Memory B cell (primary cell): ENCODE measurements around the gene ITPRIPL2.

Experiments
- ATAC-seq: fragments of 150-1000 bp; cut with Tn5 transposase; 2 replicates; pipeline ENCODE4 v1.10.0; 2021; ENCODE audit warnings: low read depth, mild to moderate bottlenecking, moderate library complexity
- DNase-seq, 2 donors: peaks; one replicate each; pipeline ENCODE4 v3.0.0; 2022; ENCODE audit warnings: low spot score in 2 of 2
- H3K27ac Mint-ChIP-seq: one replicate; pipeline ENCODE4 v1.8.0; 2022; ENCODE audit warnings: mild to moderate bottlenecking, moderate library complexity, mixed read lengths
- H3K27me3 Mint-ChIP-seq: one replicate; pipeline ENCODE4 v1.8.0; 2022; ENCODE audit warnings: mixed read lengths
- H3K36me3 Mint-ChIP-seq: one replicate; pipeline ENCODE4 v1.8.0; 2022; ENCODE audit warnings: mild to moderate bottlenecking, mixed read lengths
- H3K4me1 Mint-ChIP-seq: one replicate; pipeline ENCODE4 v1.8.0; 2022; ENCODE audit warnings: mixed read lengths
- H3K4me3 Mint-ChIP-seq: one replicate; pipeline ENCODE4 v1.8.0; 2022; ENCODE audit warnings: mild to moderate bottlenecking, moderate library complexity, mixed read lengths
- H3K9me3 Mint-ChIP-seq: one replicate; pipeline ENCODE4 v1.8.0; 2022; ENCODE audit warnings: mixed read lengths

ITPRIPL2 gene

GRCh38 chr16:19113577-19114358, at the start of gene ITPRIPL2:
TSS of gene ITPRIPL2 (plus strand) at chr16:19113964. CDS start at chr16:19114462, 498 bp downstream.
- no peaks in the 10 kb centered on the region for H3K36me3 Mint-ChIP-seq
- DNase-seq, result peak in 1 of 2 donors; percentile 32
- no peaks in the 10 kb centered on the region for H3K9me3 Mint-ChIP-seq
- peaks cover 2% of the 10 kb centered on the region for H3K27me3 Mint-ChIP-seq
- peaks cover 19% of the 10 kb centered on the region for H3K4me1 Mint-ChIP-seq
- peak; percentile 40 for ATAC-seq
- H3K4me3 Mint-ChIP-seq, result peak within 1 kb of the TSS; percentile 86
- peak within 1 kb of the TSS; percentile 73 for H3K27ac Mint-ChIP-seq

GRCh38 chr16:19066988-19067348, 46.8 kb upstream of the ITPRIPL2 start:
- H3K9me3 Mint-ChIP-seq, result no peaks in the 10 kb centered on the region
- H3K36me3 Mint-ChIP-seq, result peaks cover 1% of the 10 kb centered on the region
- H3K4me3 Mint-ChIP-seq, result peak overlapping the region; percentile 93
- H3K27me3 Mint-ChIP-seq, result no peaks in the 10 kb centered on the region
- peak overlapping the region; percentile 96 for H3K27ac Mint-ChIP-seq
- peaks cover 4% of the 10 kb centered on the region for H3K4me1 Mint-ChIP-seq
- peak in 1 of 2 donors; percentile 14 for DNase-seq
- no peak for ATAC-seq

GRCh38 chr16:19067349-19068236, 46.2 kb upstream of the ITPRIPL2 start, which contains the start of gene COQ7:
TSS of gene COQ7 (plus strand) at chr16:19067614. CDS start at chr16:19067665, 51 bp downstream.
- Mint-ChIP-seq H3K27me3 (no peaks in the 10 kb centered on the region), H3K36me3 (peaks cover 3% of the 10 kb centered on the region), H3K9me3 (no peaks in the 10 kb centered on the region), H3K4me3 (peak within 1 kb of the TSS; percentile 93), H3K4me1 (peaks cover 5% of the 10 kb centered on the region), H3K27ac (peak within 1 kb of the TSS; percentile 96)
- ATAC-seq, result peak; percentile 80
- DNase-seq, result peak; percentile 98

GRCh38 chr16:19068237-19068815, 45.4 kb upstream of the ITPRIPL2 start:
- ATAC-seq (no peak), DNase-seq (no peak)
- Mint-ChIP-seq H3K27me3 (no peaks in the 10 kb centered on the region), H3K36me3 (peaks cover 5% of the 10 kb centered on the region), H3K27ac (peak overlapping the region; percentile 96), H3K9me3 (no peaks in the 10 kb centered on the region), H3K4me1 (peaks cover 5% of the 10 kb centered on the region), H3K4me3 (peak overlapping the region; percentile 93)

- Mint-ChIP-seq H3K27ac (no peak overlapping the region), H3K9me3 (no peaks in the 10 kb centered on the region), H3K27me3 (no peaks in the 10 kb centered on the region), H3K4me3 (no peak overlapping the region), H3K4me1 (peaks cover 5% of the 10 kb centered on the region), H3K36me3 (peaks cover 14% of the 10 kb centered on the region)
- DNase-seq (peak; percentile 32 to 41), ATAC-seq (no peak)
Measured at GRCh38 chr16:19071811-19072777, 41.7 kb upstream of the ITPRIPL2 start.

- peaks cover 15% of the 10 kb centered on the region for H3K36me3 Mint-ChIP-seq
- no peak overlapping the region for H3K4me3 Mint-ChIP-seq
- no peak for ATAC-seq
- no peak for DNase-seq
- no peaks in the 10 kb centered on the region for H3K27me3 Mint-ChIP-seq
- peak overlapping the region; percentile 35 for H3K27ac Mint-ChIP-seq
- H3K9me3 Mint-ChIP-seq, result no peaks in the 10 kb centered on the region
- H3K4me1 Mint-ChIP-seq, result peaks cover 3% of the 10 kb centered on the region
Measured at GRCh38 chr16:19073344-19073743, 40.4 kb upstream of the ITPRIPL2 start.

- Mint-ChIP-seq H3K4me3 (no peak overlapping the region), H3K27ac (peak overlapping the region; percentile 35), H3K36me3 (peaks cover 19% of the 10 kb centered on the region), H3K9me3 (no peaks in the 10 kb centered on the region), H3K27me3 (no peaks in the 10 kb centered on the region), H3K4me1 (peaks cover 3% of the 10 kb centered on the region)
- ATAC-seq (no peak), DNase-seq (no peak)
Measured at GRCh38 chr16:19073863-19074262, 39.9 kb upstream of the ITPRIPL2 start.

GRCh38 chr16:19075511-19075910, 38.3 kb upstream of the ITPRIPL2 start:
- peaks cover 3% of the 10 kb centered on the region for H3K4me1 Mint-ChIP-seq
- DNase-seq (no peak), ATAC-seq (no peak)
- no peak overlapping the region for H3K27ac Mint-ChIP-seq
- H3K27me3 Mint-ChIP-seq, result no peaks in the 10 kb centered on the region
- H3K4me3 Mint-ChIP-seq, result no peak overlapping the region
- H3K9me3 Mint-ChIP-seq, result no peaks in the 10 kb centered on the region
- H3K36me3 Mint-ChIP-seq, result peaks cover 19% of the 10 kb centered on the region

- Mint-ChIP-seq H3K27me3 (no peaks in the 10 kb centered on the region), H3K4me1 (no peaks in the 10 kb centered on the region), H3K27ac (no peak overlapping the region), H3K36me3 (peaks cover 22% of the 10 kb centered on the region), H3K4me3 (no peak overlapping the region), H3K9me3 (no peaks in the 10 kb centered on the region)
- ATAC-seq (no peak), DNase-seq (no peak)
Measured at GRCh38 chr16:19077879-19078278, 35.9 kb upstream of the ITPRIPL2 start.

GRCh38 chr16:19083670-19084069, 30.1 kb upstream of the ITPRIPL2 start:
- Mint-ChIP-seq H3K4me3 (no peak overlapping the region), H3K27ac (no peak overlapping the region), H3K4me1 (no peaks in the 10 kb centered on the region), H3K27me3 (peaks cover 4% of the 10 kb centered on the region), H3K36me3 (peaks cover 9% of the 10 kb centered on the region), H3K9me3 (no peaks in the 10 kb centered on the region)
- no peak for ATAC-seq
- no peak for DNase-seq

- ATAC-seq, result no peak
- Mint-ChIP-seq H3K36me3 (peaks cover 6% of the 10 kb centered on the region), H3K27ac (no peak overlapping the region), H3K9me3 (no peaks in the 10 kb centered on the region), H3K27me3 (peaks cover 4% of the 10 kb centered on the region), H3K4me1 (no peaks in the 10 kb centered on the region), H3K4me3 (no peak overlapping the region)
- no peak for DNase-seq
Measured at GRCh38 chr16:19084139-19084538, 29.6 kb upstream of the ITPRIPL2 start.

- ATAC-seq, result no peak
- no peaks in the 10 kb centered on the region for H3K9me3 Mint-ChIP-seq
Measured at GRCh38 chr16:19084879-19085278, 28.9 kb upstream of the ITPRIPL2 start.

GRCh38 chr16:19085679-19086200, 28.0 kb upstream of the ITPRIPL2 start:
- DNase-seq (no peak), ATAC-seq (no peak)
- Mint-ChIP-seq H3K9me3 (no peaks in the 10 kb centered on the region), H3K27ac (no peak overlapping the region), H3K4me3 (no peak overlapping the region), H3K36me3 (peaks cover 6% of the 10 kb centered on the region), H3K27me3 (peaks cover 4% of the 10 kb centered on the region), H3K4me1 (no peaks in the 10 kb centered on the region)

More at GRCh38 chr16:19084879-19085278, 28.9 kb upstream of the ITPRIPL2 start:
- H3K4me3 Mint-ChIP-seq, result no peak overlapping the region
- DNase-seq, result no peak
- H3K4me1 Mint-ChIP-seq, result no peaks in the 10 kb centered on the region
- H3K36me3 Mint-ChIP-seq, result peaks cover 6% of the 10 kb centered on the region
- H3K27me3 Mint-ChIP-seq, result peaks cover 4% of the 10 kb centered on the region
- H3K27ac Mint-ChIP-seq, result no peak overlapping the region
